K562 (cell line): ENCODE results near the gene IL31. TPM values are rescaled to one million over a fixed set of nuclear protein-coding genes. Genes with fewer than 3 reads are reported as not detected.

Experiments
- BACH1 ChIP-seq: fragments of 200-800 bp; sonication (Bioruptor generic); IDR thresholded peaks from 2 replicates; pipeline ENCODE4 v1.6.1; 2016; ENCODE audit warnings: missing genetic modification characterization, missing compliant biosample characterization
- CBX5 ChIP-seq: IDR thresholded peaks from 2 replicates; pipeline ENCODE4 v1.6.1; 2014; ENCODE audit warnings: low read depth, borderline replicate concordance
- CEBPB ChIP-seq: fragments of 450-650 bp; IDR thresholded peaks from 2 replicates; pipeline ENCODE4 v1.6.1; 2016; ENCODE audit warnings: missing genetic modification characterization, missing compliant biosample characterization
- CHCHD3 ChIP-seq: fragments of 250-450 bp; sonication (Bioruptor Pico); IDR thresholded peaks from 2 replicates; pipeline ENCODE4 v2.1.2; 2022; ENCODE audit warnings: mild to moderate bottlenecking
- CREBBP ChIP-seq: IDR thresholded peaks from one replicate; pipeline ENCODE4 v1.6.1; 2012; ENCODE audit warnings: low read depth, mild to moderate bottlenecking, control low read depth, inconsistent platforms, low read length
- CXXC5 ChIP-seq: fragments of 250-450 bp; sonication (Bioruptor Pico); IDR thresholded peaks from 2 replicates; pipeline ENCODE4 v1.8.0; 2022; ENCODE audit warnings: inconsistent platforms, mild to moderate bottlenecking, moderate library complexity
- HDAC2 ChIP-seq: fragments of 450-650 bp; IDR thresholded peaks from 2 replicates; pipeline ENCODE4 v1.6.1; 2016; ENCODE audit warnings: mild to moderate bottlenecking
- IRF1 ChIP-seq: sonication (generic); formaldehyde crosslinking; IDR thresholded peaks from 2 replicates; pipeline ENCODE4 v1.8.0; 2022; ENCODE audit warnings: missing genetic modification reagents, mild to moderate bottlenecking, borderline replicate concordance
- KDM1A ChIP-seq, 2 experiments: fragments of 450-650 bp; IDR thresholded peaks; 2 replicates each; pipeline ENCODE4 v1.6.1; 2016; ENCODE audit warnings: mild to moderate bottlenecking in 2 of 2
- NCOA2 ChIP-seq, 2 experiments: fragments of 450-650 bp; IDR thresholded peaks; 2 replicates each; pipeline ENCODE4 v1.6.1; 2018; ENCODE audit warnings: mild to moderate bottlenecking in 2 of 2, moderate library complexity in 1 of 2; ENCODE audit not compliant: partially characterized antibody in 2 of 2
- POLR2H ChIP-seq: IDR thresholded peaks from 2 replicates; pipeline ENCODE4 v1.6.1; 2016; ENCODE audit warnings: missing genetic modification characterization, low read depth, mild to moderate bottlenecking, control low read depth, missing compliant biosample characterization, moderate library complexity
- SMARCB1 ChIP-seq: IDR thresholded peaks from 2 replicates; pipeline ENCODE4 v1.6.1; 2011; ENCODE audit warnings: improper control_type of control experiment, low read depth; ENCODE audit not compliant: insufficient read length
- USF1 ChIP-seq: sonication (generic); formaldehyde crosslinking; IDR thresholded peaks from 2 replicates; pipeline ENCODE4 v1.9.0; 2022; ENCODE audit warnings: mild to moderate bottlenecking, missing genetic modification reagents
- ZBTB7A ChIP-seq: IDR thresholded peaks from 2 replicates; pipeline ENCODE4 v1.6.1; 2011; ENCODE audit warnings: low read depth, mild to moderate bottlenecking, low read length, moderate library complexity, borderline replicate concordance; ENCODE audit not compliant: control insufficient read depth
- ZNF212 ChIP-seq: fragments of 450-650 bp; formaldehyde crosslinking; IDR thresholded peaks from 2 replicates; pipeline ENCODE4 v1.4.0; 2020; ENCODE audit warnings: mild to moderate bottlenecking
- ZNF398 ChIP-seq: fragments of 250-450 bp; sonication (Bioruptor Pico); IDR thresholded peaks from 2 replicates; pipeline ENCODE4 v1.8.0; 2021; ENCODE audit warnings: moderate library complexity, mild to moderate bottlenecking, inconsistent platforms
- polyA plus RNA-seq, 8 experiments: library from polyadenylated mRNA; depleted of rRNA in 4 of 8; stranded (reverse) in 5 of 8; unstranded in 3 of 8; fragments of >200 nt; fragmentation: Nextera tagmentation in 2 of 8; fragmentation: Illumina TruSeq in 1 of 8; extraction: Ambion mirVana in 2 of 8; extraction: Trizol in 1 of 8; gene quantifications; 2 replicates each; pipeline versions ENCODE4 v1.2.1 to v1.2.3, GENCODE V29; 2011 to 2014; ENCODE audit warnings: inconsistent platforms in 1 of 8, missing spikeins in 1 of 8
- total RNA-seq, 7 experiments: library from RNA; depleted of rRNA in 6 of 7; stranded (reverse); fragments of >200 nt in 6 of 7; fragmentation: Illumina TruSeq in 2 of 7; extraction: Trizol in 2 of 7; gene quantifications; 2 replicates each; pipeline versions ENCODE4 v1.2.1 to v1.2.3, GENCODE V29; 2011 to 2021; ENCODE audit warnings: low replicate concordance in 1 of 7

Gene IL31
- total and polyA plus RNA-seq, 9 of the 15 experiments (the other 6 are each of a cell fraction or from before 2014, with no cell fraction given) = not detected

GRCh38 chr12:122150127-122150681 is 23.8 kb downstream of the IL31 start (continued):
- TF ChIP-seq CXXC5 (CRISPR knock-in tag) = no peak
- no peak for TF ChIP-seq BACH1
- TF ChIP-seq ZBTB7A = no peak
- no peak for TF ChIP-seq CEBPB (tag)
- TF ChIP-seq CHCHD3 (CRISPR knock-in tag) = no peak
- TF ChIP-seq ZNF398 (CRISPR knock-in tag) = no peak
- no peak for TF ChIP-seq SMARCB1
- TF ChIP-seq ZNF212 = no peak
- TF ChIP-seq NCOA2 (IDR thresholded peaks at IDR 0.05; ENCODE audit: partially characterized antibody in 2 of 2) = no peak
- TF ChIP-seq CBX5 = no peak
- no peak for TF ChIP-seq IRF1
- peak; percentile 52; the same call in 1 of the 2 replicates for TF ChIP-seq HDAC2
- TF ChIP-seq KDM1A (IDR thresholded peaks at IDR 0.05) = peak; percentile 97 to 98
- no peak for TF ChIP-seq CREBBP
- no peak for TF ChIP-seq POLR2H (tag)
- TF ChIP-seq USF1 (CRISPR knock-in tag) = no peak
